OCI-LY7 (cell line): ENCODE data around the gene FRZB.

Source experiments
- CTCF ChIP-seq: fragments of 200-600 bp; sonication (generic); conservative IDR thresholded peaks from 2 replicates; pipeline ENCODE4 v1.5.1; 2014; ENCODE audit warnings: mild to moderate bottlenecking, antibody characterized with exemption, low read length, moderate library complexity, mixed read lengths
- EZH2phosphoT487 ChIP-seq: fragments of 200-600 bp; sonication (generic); IDR thresholded peaks from 2 replicates; pipeline ENCODE4 v1.6.1; 2018; ENCODE audit warnings: low read depth, borderline replicate concordance, mild to moderate bottlenecking, mixed run types, antibody characterized with exemption, low read length, moderate library complexity, mixed read lengths

- TF ChIP-seq CTCF (no peak), EZH2phosphoT487 (no peak)
Measured at GRCh38 chr2:182855376-182855775, 11.1 kb downstream of the FRZB start.
